Upper lobe of right lung (tissue), 1 donor: ENCODE data around the gene ZNF142. TPM values are rescaled to one million over a fixed set of nuclear protein-coding genes. Genes with fewer than 3 reads are reported as not detected.

ENCODE experiments used
- ATAC-seq: fragments of 200-7000 bp; cut with Tn5 transposase; one replicate; pipeline ENCODE4 v1.9.1; 2020; ENCODE audit warnings: mild to moderate bottlenecking, moderate library complexity
- DNase-seq: peaks from one replicate; pipeline ENCODE4 v3.0.0-alpha.2; 2020
- H3K27ac ChIP-seq: fragments of 200-600 bp; one replicate; pipeline ENCODE4 v1.8.0; 2022
- H3K27me3 ChIP-seq: fragments of 200-600 bp; one replicate; pipeline ENCODE4 v1.8.0; 2022; ENCODE audit warnings: mild to moderate bottlenecking
- H3K36me3 ChIP-seq: fragments of 200-600 bp; one replicate; pipeline ENCODE4 v1.8.0; 2022
- H3K4me1 ChIP-seq: fragments of 200-600 bp; one replicate; pipeline ENCODE4 v1.8.0; 2022
- H3K4me3 ChIP-seq: fragments of 200-600 bp; one replicate; pipeline ENCODE4 v1.8.0; 2022; ENCODE audit warnings: mild to moderate bottlenecking
- H3K9me3 ChIP-seq: fragments of 200-600 bp; one replicate; pipeline ENCODE4 v1.8.0; 2022
- intact Hi-C: fragments of 100-400 bp; cut with DNase I; formaldehyde crosslinking; loops from one replicate; pipeline ENCODE4 v1.11.0; 2022
- total RNA-seq: library from RNA; stranded (reverse); fragmentation: NEBNext Ultra II Directional; extraction: Animal tissue kit (Norgen Biotek cat#: 25700); gene quantifications from one replicate; pipeline ENCODE4 v1.2.1, GENCODE V29; 2021
- TF ChIP-seq, protein P1 (sequence below): fragments of 200-600 bp; IDR thresholded peaks from one replicate; pipeline ENCODE4 v1.8.0; 2022; ENCODE audit warnings: antibody characterized with exemption
- donor health status: DM: no; HTN: yes; CAD: no; lungs with severe emphysema.

Gene ZNF142
- total RNA-seq, 1 donor from 2014 or later = 18.3 TPM

DNA sequence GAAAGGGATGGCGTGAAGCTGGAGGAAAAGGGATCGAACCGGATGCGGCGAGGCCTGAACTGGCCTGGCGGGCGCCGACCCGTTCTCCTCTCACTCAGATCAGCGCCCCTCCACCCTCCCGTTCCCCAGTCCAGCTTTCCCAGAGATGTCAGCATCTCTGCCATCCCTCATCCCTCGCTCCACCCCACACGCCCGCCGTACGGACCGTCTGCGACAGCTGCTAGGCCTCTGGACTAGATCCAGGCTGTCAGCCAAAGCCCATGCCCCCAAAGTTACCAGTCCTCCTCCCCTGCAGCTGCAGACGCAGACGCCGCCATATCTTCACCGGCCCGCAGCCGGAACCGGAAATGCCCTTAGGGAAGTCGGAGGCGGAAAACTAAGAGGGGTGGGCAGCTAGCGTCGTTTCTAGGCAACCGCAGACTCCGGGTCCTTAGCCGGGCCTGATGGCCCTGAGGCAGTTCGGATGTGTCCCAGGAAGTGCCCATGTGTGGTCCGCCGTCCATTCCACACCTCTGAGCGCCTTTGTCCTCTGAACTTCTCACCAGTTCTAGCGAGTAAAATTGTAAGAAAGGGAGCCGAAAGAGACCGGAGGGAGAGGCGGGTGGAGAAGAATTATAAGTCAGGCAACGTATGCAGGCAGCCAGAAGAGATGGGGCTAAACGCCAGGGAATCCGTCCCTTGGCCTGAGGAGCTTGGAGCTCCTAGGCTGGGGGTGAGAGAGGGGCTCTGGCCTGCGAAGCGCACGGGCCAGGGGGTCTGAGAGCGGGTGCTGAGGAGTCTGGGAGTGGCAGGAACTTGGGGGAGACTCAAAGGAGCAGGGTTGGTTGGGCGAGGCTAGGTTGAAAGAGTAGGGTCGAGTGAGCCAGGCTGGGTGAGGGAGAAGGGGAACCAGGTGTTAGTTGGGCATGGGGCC lies 12.5 kb upstream of the ZNF142 start, which contains the start of the genes RNF25 and STK36:
TSS of gene RNF25 (minus strand) at position 349 of the 913 bp plus-strand sequence. CDS start at position 317, 32 bp downstream.
TSS of gene STK36 (plus strand) at position 433 of the 913 bp plus-strand sequence. CDS start 744 bp downstream, outside the sequence.
- H3K27ac ChIP-seq = peak within 1 kb of the TSS; percentile 79
- DNase-seq (peak; percentile 91), ATAC-seq (peak; percentile 98)
- intact Hi-C loops = no loop called here
- no peaks in the 10 kb centered on the region for H3K27me3 ChIP-seq
- peaks cover 14% of the 10 kb centered on the region for H3K4me1 ChIP-seq
- peak within 1 kb of the TSS; percentile 70 for H3K4me3 ChIP-seq
- H3K9me3 ChIP-seq = no peaks in the 10 kb centered on the region
- peaks cover 27% of the 10 kb centered on the region for H3K36me3 ChIP-seq
- TF ChIP-seq, protein P1, sequence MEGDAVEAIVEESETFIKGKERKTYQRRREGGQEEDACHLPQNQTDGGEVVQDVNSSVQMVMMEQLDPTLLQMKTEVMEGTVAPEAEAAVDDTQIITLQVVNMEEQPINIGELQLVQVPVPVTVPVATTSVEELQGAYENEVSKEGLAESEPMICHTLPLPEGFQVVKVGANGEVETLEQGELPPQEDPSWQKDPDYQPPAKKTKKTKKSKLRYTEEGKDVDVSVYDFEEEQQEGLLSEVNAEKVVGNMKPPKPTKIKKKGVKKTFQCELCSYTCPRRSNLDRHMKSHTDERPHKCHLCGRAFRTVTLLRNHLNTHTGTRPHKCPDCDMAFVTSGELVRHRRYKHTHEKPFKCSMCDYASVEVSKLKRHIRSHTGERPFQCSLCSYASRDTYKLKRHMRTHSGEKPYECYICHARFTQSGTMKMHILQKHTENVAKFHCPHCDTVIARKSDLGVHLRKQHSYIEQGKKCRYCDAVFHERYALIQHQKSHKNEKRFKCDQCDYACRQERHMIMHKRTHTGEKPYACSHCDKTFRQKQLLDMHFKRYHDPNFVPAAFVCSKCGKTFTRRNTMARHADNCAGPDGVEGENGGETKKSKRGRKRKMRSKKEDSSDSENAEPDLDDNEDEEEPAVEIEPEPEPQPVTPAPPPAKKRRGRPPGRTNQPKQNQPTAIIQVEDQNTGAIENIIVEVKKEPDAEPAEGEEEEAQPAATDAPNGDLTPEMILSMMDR = no peak

DNA sequence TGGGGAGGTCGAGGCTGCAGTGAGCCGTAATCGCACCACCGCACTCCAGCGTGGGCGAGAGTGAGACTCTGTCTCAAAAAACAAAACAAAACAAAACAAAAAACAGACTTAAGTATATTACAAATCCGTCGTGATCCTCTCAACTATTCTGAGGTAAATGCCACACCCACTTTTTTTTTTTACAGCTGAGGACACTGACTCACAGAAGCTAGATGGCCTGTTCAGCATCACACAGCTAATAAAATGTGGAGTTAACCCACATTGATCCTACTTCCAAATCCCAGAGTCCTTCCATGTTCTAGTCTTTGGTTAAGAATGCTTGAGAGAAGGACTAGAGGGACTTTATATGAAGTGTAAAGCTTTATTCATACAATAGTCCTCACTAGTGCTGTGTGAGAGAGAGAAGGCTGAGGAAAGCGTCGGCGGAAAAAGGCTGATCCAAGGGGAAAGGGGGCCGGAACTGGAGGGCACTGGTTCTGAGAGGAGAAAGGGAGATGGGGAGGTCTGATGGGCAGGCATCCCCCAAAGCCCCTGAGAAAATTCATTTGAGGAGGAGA lies 11.8 kb upstream of the ZNF142 start:
- ATAC-seq (peak; percentile 3), DNase-seq (no peak)
- Histone ChIP-seq H3K4me1 (peaks cover 14% of the 10 kb centered on the region), H3K9me3 (no peaks in the 10 kb centered on the region), H3K27me3 (no peaks in the 10 kb centered on the region), H3K4me3 (peak overlapping the region; percentile 70), H3K36me3 (peaks cover 34% of the 10 kb centered on the region), H3K27ac (peak overlapping the region; percentile 79)
- intact Hi-C loops = no loop called here
- TF ChIP-seq, protein P1 = no peak

DNA sequence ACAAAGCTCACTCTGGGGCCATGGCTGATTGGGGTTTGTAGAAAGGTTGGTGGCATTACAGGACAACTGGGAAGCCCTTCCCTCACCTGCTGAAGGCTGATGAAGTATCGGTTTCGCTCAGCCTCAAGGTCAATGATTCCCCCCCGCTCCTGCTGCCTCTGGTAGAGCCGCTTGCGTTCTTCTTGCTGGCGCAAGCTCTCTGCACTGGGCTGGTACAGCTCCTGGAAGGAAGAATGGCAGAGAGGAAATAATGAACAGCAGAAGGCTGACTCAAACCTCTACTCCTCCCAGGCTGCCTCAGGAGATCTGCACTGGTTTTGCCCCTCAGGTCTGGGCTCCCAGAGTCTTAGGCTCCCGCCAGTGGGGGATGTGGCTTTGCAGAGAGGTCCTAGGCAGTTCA lies 5.2 kb upstream of the ZNF142 start:
- Histone ChIP-seq H3K36me3 (peaks cover 71% of the 10 kb centered on the region), H3K4me1 (peaks cover 4% of the 10 kb centered on the region), H3K27me3 (no peaks in the 10 kb centered on the region), H3K4me3 (no peak overlapping the region), H3K27ac (no peak overlapping the region), H3K9me3 (no peaks in the 10 kb centered on the region)
- DNase-seq (no peak), ATAC-seq (no peak)
- intact Hi-C loops = no loop called here
- TF ChIP-seq, protein P1 = no peak

DNA sequence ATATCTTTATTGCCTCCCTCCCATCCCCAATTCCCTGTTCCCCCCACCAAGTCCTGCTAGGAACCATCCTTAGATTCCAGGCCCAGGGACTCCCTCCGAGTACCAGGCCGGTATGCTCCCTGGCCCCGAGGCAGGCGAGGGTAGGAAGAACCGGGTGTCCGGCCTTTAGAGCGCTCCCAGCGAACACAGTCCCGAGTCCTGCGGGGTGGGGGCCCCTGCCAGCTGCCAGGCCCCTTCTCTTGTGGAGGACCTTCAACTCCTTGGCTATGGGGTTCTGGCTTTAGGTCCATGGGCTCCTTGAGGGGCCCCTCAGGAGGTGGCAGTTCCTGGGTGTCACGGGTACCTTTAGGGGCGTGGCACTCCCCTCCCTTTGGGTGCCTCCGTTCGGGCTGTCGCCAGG lies 4.5 kb upstream of the ZNF142 start:
- peaks cover 71% of the 10 kb centered on the region for H3K36me3 ChIP-seq
- TF ChIP-seq, protein P1 = no peak
- intact Hi-C loops = no loop called here
- H3K27ac ChIP-seq = no peak overlapping the region
- ATAC-seq (no peak), DNase-seq (no peak)
- H3K4me3 ChIP-seq = no peak overlapping the region
- no peaks in the 10 kb centered on the region for H3K27me3 ChIP-seq
- H3K4me1 ChIP-seq = peaks cover 4% of the 10 kb centered on the region
- H3K9me3 ChIP-seq = no peaks in the 10 kb centered on the region

DNA sequence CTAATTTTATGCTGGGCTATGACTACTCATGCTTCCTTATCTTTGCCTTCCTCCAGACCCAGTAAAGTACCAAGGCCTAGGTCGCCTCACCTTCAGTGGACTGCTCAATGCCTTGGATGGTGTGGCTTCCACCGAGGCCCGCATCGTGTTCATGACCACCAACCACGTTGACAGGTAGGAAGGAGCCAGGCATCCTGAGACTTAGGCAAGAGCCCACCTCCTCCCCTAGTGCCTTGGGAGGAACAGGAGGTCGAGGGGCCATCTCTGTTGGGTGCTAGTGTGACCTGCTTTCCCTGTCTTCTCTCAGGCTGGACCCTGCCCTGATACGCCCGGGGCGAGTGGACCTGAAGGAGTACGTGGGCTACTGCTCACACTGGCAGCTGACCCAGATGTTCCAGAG lies 3.4 kb upstream of the ZNF142 start:
- intact Hi-C loops = no loop called here
- Histone ChIP-seq H3K9me3 (no peaks in the 10 kb centered on the region), H3K27ac (no peak overlapping the region), H3K36me3 (peaks cover 67% of the 10 kb centered on the region), H3K27me3 (no peaks in the 10 kb centered on the region), H3K4me1 (peaks cover 13% of the 10 kb centered on the region), H3K4me3 (no peak overlapping the region)
- ATAC-seq (no peak), DNase-seq (no peak)
- TF ChIP-seq, protein P1 = no peak
